Stromal cell of bone marrow (primary cell): ENCODE data around the gene WDR5.

ENCODE experiments used
- DNase-seq: peaks from one replicate; pipeline ENCODE4 v3.0.0-alpha.2; 2012; ENCODE audit warnings: low read depth

The WDR5 gene

DNA sequence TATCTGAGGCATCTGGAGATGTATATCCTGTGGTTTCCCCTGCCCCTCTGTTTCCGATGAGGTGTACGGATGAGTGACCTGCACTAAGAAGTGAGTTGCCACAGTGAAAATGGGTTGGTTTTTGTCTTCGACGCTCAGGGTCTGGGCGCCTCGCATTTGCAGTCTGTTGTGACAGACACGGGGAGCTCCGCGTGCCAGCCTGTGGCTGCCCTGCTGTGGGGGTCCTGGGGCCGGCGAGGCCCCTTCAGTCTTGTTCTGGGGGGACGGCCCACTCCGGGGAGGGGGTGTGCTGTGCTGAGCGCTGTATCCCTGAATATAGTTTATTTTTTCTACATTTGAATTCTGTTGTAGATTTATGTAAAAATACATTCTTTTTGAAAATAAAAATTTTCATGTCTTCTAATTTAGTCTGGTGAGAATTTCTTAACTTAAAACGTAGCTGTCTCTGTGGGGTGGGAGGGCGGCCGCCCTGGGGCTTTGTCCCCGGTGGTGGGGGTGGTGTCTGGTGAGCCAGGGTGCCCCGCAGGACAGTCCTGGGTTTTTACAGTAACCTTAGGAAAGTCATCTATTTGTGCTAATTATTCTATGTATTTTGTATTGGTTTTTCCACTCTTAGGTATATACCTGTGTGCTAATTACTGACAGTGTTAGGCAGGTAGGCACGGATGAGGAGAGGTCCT lies 23.8 kb downstream of the WDR5 start:
- DNase-seq: no peak

- no peak for DNase-seq
Observed at GRCh38 chr9:134161647-134162046, 25.8 kb downstream of the WDR5 start.

- no peak for DNase-seq
Observed at GRCh38 chr9:134162212-134162775, 26.4 kb downstream of the WDR5 start.

- no peak for DNase-seq
Observed at GRCh38 chr9:134162926-134163370, 27.1 kb downstream of the WDR5 start.

- no peak for DNase-seq
Observed at GRCh38 chr9:134163371-134164196, 27.7 kb downstream of the WDR5 start.

GRCh38 chr9:134164879-134165278 lies 29.0 kb downstream of the WDR5 start:
- DNase-seq: no peak

DNA sequence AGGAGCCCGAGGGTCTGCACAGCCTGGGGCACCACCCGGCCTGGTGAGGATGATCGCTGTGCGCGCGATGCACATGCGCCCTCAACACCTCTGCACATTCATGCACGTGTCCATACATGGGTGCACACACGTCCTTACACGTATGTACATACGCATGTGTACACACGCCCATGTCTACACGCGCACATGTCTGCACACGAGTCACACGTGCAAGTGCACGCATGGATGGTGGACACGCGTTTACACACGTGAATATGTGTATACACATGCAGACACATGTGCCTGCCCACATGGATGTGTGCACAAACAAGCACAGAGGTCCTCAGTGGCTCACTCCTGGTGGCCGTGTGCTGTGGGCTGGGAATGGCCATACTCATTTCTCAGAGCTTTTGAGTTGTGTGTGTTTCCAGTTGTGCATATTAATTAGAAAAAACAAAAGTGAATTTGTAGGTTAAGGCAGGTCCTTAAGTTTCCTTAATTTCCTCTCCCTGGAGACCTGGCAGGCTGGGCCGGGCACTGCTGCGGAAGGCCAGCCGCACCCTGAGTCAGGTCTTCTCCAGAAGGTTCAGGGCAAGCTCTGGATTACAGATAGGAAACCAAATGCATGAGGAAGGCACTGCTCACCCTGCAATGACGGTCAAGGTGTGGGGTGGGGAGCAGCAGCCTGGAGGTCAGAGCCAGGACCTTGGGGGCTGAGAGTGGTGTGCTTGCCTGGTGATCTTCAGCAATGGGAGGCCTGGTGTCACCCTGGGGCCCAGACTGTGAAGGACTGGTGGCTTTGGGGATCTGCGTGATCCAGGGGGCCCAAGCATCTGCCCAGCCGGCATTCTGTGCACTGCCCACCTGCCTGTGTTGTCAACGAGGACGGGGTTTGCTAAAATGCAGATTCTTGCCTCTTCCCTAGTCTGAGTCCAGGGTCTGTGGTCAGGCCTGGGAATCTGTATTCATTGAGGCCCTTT lies 29.8 kb downstream of the WDR5 start:
- no peak for DNase-seq

- DNase-seq: no peak
Observed at GRCh38 chr9:134166374-134166773, 30.5 kb downstream of the WDR5 start.

DNA sequence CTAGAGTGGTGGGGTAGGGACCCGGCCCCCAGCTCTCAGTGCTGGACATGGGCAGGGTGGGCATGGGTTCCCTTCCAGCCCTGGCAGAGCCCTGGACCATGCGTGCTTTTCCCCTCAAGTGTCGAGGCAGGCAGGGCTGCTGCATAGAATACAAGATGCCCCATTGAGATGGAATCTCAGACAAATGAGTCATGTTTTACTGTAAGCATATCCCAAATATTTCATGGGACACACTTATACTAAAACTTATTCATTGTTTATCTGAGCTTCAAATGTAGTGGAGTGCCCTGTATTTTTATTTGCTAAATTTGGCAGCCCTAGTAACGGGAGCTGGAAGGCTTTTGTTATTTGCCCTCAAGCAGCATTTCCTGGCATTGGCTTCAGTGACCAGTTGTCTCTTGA lies 31.6 kb downstream of the WDR5 start:
- peak; percentile 40 for DNase-seq

DNA sequence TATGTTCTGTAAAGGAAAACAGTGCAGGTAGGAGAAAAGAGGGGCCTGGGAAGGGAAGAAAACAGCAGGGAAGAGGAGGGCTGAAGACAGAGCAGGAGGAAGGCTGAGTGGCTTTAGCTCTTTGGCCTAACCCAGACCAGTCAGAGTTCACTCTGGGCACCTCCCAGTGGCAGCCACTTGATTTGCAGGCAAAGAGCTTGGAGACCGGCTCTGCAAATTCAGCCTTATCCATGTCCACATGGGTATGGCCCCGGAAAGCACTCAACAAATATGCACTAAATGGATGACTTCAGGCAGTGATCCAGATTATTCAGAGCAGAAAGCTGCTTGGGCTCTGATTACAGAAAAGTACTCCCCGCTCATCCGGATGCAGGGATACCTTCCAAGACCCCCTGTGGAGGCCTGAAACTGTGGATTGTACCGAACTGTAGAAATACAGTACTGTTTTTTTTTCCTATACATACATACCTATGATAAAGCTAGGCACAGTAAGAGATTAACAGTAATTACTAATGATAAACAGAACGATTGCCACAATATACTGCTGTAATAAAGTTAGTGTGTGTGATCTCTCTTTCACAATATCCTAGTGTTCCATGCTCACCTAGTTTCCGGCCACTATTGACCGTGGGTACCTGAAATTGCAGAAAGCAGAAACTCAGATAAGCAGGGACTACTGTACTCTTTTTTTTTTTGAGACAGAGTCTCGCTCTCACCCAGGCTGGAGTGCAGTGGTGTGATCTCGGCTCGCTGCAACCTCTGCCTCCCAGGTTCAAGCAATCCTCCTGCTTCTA lies 33.1 kb downstream of the WDR5 start:
- no peak for DNase-seq

GRCh38 chr9:134169724-134170401 lies 34.0 kb downstream of the WDR5 start:
- DNase-seq: no peak

DNA sequence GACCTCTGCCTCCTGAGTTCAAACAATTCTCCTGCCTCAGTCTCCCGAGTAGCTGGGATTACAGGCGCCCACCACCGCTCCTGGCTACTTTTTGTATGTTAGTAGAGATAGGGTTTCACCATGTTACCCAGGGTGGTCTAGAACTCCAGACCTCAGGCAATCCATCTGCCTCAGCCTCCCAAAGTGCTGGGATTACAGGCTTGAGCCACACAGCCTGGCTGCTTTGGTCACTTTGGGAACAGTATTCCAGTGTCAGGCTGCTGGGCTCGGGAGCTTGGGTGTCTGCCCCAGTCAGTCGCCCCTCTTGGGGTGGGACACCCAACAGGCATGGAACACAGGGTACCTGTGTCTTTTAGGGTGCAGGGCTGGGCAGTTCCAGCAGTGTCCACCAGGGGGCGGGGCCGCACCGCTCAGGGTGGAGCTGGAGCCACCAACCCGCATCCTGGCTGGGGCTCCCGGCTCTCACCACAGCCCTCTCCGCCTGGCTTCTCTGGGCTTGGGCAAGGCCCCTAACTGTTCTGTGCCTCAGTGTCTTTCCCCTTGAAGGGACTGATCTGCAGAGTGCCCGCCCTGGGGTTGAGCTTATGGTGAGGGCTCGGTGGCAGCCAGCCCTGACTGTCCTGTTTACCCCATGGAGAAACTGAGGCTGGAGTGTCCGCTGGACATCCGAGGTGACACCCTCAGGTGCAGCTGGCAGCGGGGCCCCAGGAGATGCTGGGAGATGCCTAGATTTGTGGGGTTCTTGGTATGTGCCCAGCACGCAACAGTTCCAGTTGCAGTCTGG lies 34.8 kb downstream of the WDR5 start:
- DNase-seq: no peak

- peak; percentile 61 for DNase-seq
Observed at GRCh38 chr9:134171316-134172197, 35.7 kb downstream of the WDR5 start.

DNA sequence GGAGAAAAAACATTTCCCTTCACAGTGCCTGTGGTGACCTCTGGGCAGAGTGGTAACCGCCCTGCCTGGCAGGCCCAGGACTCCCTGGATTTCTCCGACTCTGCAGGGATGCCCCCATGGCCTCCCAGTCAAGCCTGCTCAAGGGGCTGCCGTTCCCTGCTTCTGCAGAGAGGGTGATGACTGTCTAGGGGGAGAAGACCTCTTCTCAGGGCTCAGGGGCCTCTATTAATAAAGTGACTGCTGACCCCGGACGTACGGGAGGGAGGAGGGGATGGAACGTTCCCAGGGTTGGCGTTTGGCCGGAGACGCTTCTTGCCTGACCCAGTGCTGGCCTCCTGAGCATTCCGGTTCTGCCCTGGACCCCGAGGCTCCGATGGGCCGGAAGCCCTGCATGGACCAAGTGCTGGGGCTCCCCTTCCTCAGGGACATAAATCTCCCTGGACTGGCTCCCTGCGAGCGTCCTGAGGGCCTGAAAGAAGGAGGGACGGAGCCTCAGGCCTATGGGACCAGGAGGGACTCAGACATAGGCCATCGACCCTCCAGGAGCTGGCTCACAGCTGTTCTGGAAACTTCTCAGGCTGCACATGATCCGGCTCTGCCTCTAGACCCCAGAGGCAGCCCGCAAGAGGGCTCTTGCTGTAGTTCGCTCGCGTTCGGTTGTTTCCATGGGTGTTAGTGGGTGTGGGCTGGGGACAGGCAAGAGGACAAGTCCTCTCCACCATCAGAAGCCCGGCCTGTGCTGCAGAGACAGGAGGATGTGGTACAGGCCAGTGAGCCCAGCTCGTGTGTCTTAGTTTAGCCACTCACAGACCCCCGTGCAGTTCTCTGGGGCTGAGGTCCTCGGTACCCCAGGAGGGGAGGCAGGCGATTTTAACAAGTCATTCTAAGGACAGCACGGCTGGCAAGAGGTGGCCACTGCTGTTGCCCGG lies 36.6 kb downstream of the WDR5 start:
- no peak for DNase-seq

DNA sequence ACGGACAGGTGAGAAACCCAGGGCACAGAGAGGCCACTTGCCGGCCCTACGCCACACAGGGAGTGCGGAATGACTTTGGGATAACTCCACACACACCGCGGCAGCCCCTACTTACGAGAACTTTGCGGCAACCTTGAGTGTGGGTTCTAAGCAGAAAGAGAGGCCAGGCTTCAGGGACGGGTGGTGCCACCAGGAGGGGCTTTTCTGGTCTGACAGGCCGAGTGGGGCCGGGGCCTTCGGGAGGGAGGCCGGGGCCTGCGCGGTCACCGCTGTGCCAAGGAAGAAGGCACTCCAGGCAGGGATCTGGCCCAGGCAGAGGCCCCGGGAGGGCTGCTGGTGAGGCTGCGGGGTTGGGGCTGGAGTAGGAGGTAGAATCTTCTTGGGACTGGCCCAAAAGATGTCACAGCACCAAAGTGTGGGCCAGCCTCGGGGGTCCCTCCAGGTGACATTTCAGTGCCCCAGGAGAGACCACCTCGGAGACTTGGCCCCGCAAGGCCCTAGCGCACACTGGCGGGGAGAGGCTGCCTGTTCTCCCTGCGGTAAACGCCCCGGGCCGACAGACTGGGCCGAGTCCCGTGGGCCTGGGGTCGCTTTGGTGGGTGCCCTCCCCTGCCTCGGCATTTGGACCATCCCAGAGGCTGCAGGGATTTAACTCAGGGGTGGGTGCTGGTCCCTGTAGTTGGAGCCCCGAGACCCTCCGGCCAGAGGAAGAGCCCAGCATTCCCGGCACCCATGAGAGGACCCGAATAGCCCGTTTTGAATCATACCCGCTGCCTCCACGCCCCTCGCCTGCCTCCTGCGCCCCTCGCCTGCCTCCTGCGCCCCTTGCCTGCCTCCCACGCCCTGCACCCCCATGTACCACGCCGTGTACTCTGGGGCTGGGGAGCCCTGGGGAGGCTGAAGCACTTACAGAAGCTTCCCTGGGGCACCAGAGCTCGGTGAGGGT lies 37.5 kb downstream of the WDR5 start:
- no peak for DNase-seq

GRCh38 chr9:134174073-134174449 lies 38.2 kb downstream of the WDR5 start:
- DNase-seq: no peak
